Measurements from ENCODE around the gene HPCAL1. TPM values are rescaled to one million over a fixed set of nuclear protein-coding genes. Genes with fewer than 3 reads are reported as not detected.
"Not testable (repeated sequence)": the region's sequence is repeated elsewhere in the genome, so short reads cannot be mapped to it uniquely, and the experiment has no call there.

The HPCAL1 gene
- total RNA-seq, 2 experiments from 2014 or later: 100 to 105 TPM

DNA sequence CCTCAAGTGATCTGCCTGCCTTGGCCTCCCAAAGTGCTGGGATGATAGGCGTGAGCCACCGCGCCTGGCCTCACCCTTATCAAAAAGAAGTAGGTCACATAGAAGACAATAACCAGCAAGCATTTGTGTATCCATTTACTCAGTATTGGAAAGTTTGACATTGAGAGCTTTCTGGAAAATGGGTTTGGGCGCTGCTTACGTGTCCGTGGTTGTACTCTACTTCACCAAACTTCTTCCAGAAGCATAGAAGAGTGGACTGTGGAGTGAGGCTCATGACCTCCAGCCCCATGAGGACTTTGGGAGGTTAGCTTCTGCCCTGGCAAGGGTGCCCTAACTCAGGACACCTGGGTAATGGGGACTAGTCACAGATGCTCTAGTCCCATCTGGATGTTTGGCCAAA, 149.1 kb downstream of the HPCAL1 start:
- Mint-ChIP-seq H3K9me3 (no peaks in the 10 kb centered on the region), H3K36me3 (peaks cover 10% of the 10 kb centered on the region), H3K4me3 (no peak overlapping the region), H3K27me3 (no peaks in the 10 kb centered on the region), H3K27ac (no peak overlapping the region), H3K4me1 (peaks cover 29% of the 10 kb centered on the region)
- no peak for DNase-seq

DNA sequence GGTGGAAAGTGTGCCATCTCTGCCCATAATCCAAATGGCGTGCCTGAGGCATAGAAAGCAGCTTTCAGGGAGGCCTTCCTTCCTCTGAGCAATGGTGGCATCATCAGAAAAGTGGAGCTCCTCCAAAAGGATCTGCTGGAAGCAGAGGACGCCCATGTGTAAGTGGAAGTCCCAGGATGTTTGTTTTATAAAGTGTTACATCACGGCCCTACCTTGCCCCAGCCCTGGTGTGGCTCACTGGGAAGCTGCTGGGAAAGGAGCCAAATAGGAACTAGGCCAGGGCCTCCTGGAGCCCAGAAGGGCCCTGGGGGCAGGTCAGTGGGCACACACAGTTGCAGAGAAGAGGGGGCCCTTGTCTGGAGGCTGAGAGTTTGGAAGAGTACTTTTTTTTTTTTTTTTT, 149.6 kb downstream of the HPCAL1 start:
- Mint-ChIP-seq H3K36me3 (peaks cover 6% of the 10 kb centered on the region), H3K4me1 (peaks cover 27% of the 10 kb centered on the region), H3K27ac (no peak overlapping the region), H3K27me3 (no peaks in the 10 kb centered on the region), H3K9me3 (no peaks in the 10 kb centered on the region), H3K4me3 (no peak overlapping the region)
- DNase-seq: no peak

DNA sequence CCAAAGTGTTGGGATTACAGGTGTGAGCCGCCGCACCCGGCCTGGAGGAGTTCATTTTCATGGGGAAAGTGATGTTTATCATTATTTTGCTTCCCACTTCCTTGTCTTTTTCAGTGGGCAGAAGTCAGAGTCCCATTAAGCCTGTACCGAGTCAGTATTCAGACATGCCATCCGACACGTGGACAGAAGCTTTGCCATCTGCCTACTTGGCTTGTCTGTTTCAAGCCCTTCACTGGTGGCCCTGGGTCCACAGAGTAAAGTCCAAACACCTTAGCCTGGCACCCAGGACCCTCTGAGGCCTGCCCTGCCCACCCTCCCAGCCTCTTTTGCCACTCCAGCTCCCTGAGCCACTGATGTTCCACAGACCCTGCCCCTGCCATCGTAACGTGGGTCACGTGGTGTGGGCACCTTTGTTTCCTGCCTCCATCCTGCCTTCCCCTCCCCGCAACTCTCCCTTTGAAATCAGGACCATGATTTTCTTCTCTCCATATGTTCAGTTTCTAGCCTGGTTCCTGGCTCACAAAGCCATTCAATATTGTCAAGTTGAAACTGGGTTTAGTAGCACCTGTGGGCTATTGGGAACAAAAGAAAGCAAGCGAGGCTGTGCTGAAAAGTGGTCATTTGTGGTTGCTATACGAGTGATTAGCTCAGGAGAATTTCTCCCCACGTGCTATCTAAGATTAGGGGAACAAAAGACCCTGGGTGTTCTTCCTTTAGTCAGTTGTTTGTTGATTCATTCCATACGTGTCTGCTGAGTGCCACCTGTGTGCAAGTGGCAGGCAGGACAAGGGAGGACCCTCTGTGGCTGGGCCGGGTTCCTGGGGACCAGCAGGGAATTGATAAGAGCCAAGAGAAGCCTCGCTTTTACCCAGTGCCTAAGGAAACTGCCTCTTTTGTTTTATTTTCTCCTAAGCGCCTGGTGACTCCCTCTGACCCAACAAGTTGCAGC, 150.5 kb downstream of the HPCAL1 start:
- Mint-ChIP-seq H3K4me1 (peaks cover 25% of the 10 kb centered on the region), H3K9me3 (no peaks in the 10 kb centered on the region), H3K36me3 (peaks cover 3% of the 10 kb centered on the region), H3K27ac (no peak overlapping the region), H3K4me3 (no peak overlapping the region), H3K27me3 (no peaks in the 10 kb centered on the region)
- no peak for DNase-seq

DNA sequence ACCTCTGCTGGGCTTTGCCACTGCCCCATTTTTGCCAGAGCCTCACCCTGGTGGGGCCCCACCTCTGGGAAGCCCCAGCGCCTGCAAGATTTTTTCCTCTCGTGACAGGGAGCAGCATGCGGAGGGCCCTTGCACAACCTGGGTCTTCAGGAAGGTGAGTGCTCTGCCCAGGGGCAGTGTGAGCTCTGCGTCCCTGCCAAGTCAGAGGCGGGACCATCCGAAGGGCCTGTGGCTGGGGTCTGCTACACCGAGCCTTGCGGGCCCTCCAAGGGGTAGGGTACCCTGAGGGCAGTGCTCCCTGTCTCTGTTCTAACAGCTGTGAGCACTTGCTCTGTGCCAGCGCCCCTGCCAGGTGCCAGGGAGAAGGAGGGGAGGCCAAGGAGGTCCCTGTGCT, 151.2 kb downstream of the HPCAL1 start:
- Mint-ChIP-seq H3K27ac (no peak overlapping the region), H3K4me3 (no peak overlapping the region), H3K4me1 (peaks cover 25% of the 10 kb centered on the region), H3K36me3 (peaks cover 3% of the 10 kb centered on the region), H3K9me3 (no peaks in the 10 kb centered on the region), H3K27me3 (peaks cover 1% of the 10 kb centered on the region)
- no peak for DNase-seq

DNA sequence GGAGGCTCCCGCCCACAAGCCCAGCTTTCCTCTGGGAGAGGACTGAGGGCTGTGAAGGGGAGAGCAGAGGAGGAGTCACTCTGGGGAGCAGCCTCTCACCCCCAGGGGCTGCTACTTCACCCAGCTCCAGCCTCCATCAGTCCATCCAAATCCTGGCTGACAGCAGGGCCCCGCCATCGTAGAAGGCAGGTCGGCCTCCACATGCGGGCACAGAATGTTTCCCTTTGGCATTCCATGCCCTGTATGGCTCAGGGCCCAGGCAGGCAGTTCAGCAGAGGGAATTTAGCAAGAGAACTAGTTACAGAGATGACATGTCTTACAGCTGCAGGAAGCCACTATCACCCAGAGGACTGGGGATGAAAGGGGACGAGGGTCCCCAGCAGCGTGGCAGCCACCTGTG, 151.8 kb downstream of the HPCAL1 start:
- H3K4me1 Mint-ChIP-seq: peaks cover 21% of the 10 kb centered on the region
- H3K27ac Mint-ChIP-seq: no peak overlapping the region
- H3K36me3 Mint-ChIP-seq: peaks cover 2% of the 10 kb centered on the region
- peaks cover 4% of the 10 kb centered on the region for H3K27me3 Mint-ChIP-seq
- DNase-seq: no peak
- H3K4me3 Mint-ChIP-seq: no peak overlapping the region
- no peaks in the 10 kb centered on the region for H3K9me3 Mint-ChIP-seq

DNA sequence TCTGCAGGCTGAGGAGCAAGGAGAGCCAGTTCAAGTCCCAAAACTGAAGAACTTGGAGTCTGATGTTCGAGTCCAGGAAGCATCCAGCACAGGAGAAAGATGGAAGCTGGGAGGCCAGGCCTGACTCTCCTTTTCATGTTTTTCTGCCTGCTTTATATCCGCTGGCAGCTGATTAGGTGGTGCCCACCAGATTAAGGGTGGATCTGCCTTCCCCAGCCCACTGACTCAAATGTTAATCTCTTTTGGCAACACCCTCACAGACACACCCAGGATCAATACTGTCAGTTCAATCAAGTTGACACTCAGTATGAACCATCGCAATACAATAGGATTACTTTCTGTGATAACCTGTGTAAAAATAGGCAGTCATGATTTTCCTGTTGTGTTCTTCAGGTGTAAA, 154.5 kb downstream of the HPCAL1 start:
- H3K27ac Mint-ChIP-seq, H3K4me1 Mint-ChIP-seq, DNase-seq, H3K9me3 Mint-ChIP-seq, H3K4me3 Mint-ChIP-seq, H3K36me3 Mint-ChIP-seq: not testable (repeated sequence)
- H3K27me3 Mint-ChIP-seq: peaks cover 18% of the 10 kb centered on the region

DNA sequence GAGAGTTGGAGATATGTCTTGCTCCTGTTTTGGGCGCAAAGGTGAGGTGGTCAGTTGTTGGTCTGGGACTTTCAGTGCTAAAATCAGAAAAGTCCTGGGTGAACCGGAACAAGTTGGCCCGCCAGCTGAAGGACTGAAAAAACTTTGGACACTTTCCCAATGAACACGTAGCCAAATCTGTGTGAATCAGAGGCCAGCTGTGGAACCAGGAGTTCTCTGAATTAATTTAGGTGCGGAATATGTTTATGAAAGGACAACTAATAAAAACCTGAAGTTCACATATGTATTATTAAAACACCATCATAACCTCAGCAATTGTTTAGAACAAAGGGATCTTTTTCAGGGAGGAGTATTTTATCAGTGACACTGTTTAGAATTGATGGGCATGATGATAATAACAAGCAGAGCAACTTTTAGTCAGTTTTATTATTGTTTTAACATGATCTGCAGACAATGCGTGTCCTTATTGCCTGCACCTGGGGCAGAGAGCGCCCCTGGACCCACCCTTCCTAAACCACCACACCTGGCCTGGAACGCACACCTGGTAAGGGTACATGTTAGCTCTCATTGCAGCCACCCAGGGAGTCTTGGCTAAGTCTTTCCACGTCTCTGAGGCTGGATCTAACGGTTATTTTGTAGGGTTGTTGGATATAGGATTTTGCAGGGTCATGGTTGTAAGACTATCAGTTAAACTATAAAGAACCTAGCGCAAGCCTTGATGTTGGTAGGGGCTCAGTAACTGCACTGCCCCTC, 155.3 kb downstream of the HPCAL1 start:
- H3K27me3 Mint-ChIP-seq: peaks cover 18% of the 10 kb centered on the region
- H3K4me3 Mint-ChIP-seq: no peak overlapping the region
- peaks cover 2% of the 10 kb centered on the region for H3K36me3 Mint-ChIP-seq
- no peaks in the 10 kb centered on the region for H3K9me3 Mint-ChIP-seq
- peaks cover 6% of the 10 kb centered on the region for H3K4me1 Mint-ChIP-seq
- H3K27ac Mint-ChIP-seq: no peak overlapping the region
- DNase-seq: no peak

DNA sequence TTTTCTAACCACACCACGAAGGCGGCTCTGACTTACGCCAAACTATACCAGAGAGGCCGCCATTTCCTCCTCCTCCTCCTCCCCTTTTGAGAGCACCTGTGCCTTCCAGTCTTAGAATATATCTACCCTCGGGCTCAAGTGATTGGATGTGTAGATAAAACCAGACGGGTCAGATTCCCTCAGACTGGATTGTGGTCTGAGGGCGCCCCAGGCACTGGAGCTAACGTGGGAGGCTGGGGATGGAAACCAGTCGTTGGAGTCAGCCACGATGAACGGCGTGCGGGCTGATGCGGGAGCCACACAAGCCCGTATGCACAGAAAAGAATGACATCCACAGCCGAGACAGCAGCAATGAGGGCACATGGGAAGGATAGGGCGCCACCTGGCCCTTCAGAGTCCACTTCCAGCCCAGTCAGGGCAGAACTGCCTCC, 157.7 kb downstream of the HPCAL1 start:
- Mint-ChIP-seq H3K27me3 (peaks cover 18% of the 10 kb centered on the region), H3K9me3 (no peaks in the 10 kb centered on the region), H3K4me3 (no peak overlapping the region), H3K27ac (no peak overlapping the region), H3K36me3 (no peaks in the 10 kb centered on the region), H3K4me1 (peaks cover 4% of the 10 kb centered on the region)
- DNase-seq: no peak

DNA sequence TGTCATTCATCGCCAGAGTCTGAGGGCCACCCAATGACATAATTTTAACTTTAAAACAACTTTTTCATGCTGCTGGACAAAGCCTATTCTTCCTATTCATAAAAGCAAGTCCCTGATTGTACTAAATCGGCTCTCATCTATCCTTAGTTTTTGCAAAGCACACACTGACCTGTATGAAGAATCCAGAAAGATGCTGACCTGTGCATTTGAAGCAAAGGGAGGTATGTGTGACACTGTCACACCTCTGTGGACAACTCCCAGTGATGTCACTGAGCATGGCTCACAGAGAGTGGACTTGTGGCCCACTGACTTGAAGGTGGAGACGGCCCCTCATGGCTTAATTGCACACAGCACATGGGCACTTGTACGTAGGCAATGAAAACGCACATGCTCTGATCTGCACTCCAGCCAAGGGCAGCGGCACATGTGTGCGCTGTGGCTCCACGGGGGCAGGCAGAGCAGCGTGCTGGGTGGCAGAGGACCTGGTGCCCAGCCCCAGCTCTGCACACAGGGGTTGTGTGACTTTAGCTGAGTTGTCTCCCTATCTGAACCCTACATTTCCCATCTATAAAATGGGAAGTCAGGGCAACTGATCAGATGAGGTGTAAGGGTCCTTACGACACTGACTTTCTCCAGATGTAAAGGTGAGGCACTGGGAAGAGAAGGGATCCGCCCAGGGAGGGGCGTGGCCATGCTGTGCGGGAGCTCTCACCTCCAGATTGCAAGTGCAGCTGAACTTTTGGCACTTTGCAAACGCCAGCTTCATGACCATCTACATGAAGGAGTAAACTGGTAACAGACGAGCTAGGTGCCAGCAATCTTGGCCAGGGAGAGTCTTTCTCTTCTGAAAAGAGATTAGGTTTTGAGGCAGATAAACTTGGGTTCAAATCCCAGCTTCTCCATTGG, 159.7 kb downstream of the HPCAL1 start:
- Mint-ChIP-seq H3K4me1 (peaks cover 4% of the 10 kb centered on the region), H3K36me3 (no peaks in the 10 kb centered on the region), H3K27ac (no peak overlapping the region), H3K27me3 (peaks cover 18% of the 10 kb centered on the region), H3K9me3 (no peaks in the 10 kb centered on the region), H3K4me3 (no peak overlapping the region)
- DNase-seq: no peak

DNA sequence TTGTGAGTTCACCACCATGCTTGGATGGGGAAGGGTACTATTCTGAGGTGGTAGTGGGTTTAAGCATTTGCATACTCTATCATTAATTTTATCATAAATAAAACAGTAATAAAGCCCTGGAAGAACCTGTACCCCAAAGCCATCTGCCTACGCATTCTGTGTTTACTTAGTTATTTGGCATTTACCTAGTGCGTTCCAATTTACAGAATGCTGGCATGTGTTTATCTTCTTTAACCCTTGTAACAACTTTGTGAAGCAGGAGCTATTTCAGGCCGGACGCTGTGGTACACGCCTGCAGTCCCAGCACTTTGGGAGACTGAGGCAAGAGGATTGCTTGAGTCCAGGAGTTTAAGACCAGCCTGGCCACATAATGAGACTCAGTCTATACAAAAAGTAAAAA, 163.2 kb downstream of the HPCAL1 start:
- no peaks in the 10 kb centered on the region for H3K9me3 Mint-ChIP-seq
- no peaks in the 10 kb centered on the region for H3K36me3 Mint-ChIP-seq
- DNase-seq: no peak
- H3K4me3 Mint-ChIP-seq: no peak overlapping the region
- H3K27ac Mint-ChIP-seq: no peak overlapping the region
- H3K27me3 Mint-ChIP-seq: peaks cover 4% of the 10 kb centered on the region
- H3K4me1 Mint-ChIP-seq: no peaks in the 10 kb centered on the region

DNA sequence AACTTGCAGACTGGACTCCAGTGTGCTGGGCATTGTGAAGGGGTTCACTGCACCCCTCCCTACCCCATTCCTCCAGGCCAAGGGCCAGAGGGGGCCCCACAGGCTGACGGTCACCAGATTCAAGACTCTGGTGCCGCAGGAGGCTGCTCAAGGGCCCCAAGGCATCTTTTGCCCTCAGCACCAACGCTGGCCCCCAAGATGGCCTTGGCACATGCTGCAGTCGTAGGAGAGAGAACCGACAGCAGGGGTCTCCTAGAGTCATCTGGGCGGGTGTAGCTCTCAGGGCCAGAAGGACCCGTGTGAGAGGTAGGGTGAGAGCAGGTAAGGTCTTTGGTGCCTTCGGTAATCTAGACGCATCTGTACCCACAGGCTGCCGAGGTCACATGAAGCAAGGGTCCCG, 164.1 kb downstream of the HPCAL1 start:
- no peak overlapping the region for H3K4me3 Mint-ChIP-seq
- H3K27ac Mint-ChIP-seq: no peak overlapping the region
- H3K4me1 Mint-ChIP-seq: no peaks in the 10 kb centered on the region
- no peaks in the 10 kb centered on the region for H3K27me3 Mint-ChIP-seq
- DNase-seq: no peak
- no peaks in the 10 kb centered on the region for H3K9me3 Mint-ChIP-seq
- H3K36me3 Mint-ChIP-seq: no peaks in the 10 kb centered on the region

DNA sequence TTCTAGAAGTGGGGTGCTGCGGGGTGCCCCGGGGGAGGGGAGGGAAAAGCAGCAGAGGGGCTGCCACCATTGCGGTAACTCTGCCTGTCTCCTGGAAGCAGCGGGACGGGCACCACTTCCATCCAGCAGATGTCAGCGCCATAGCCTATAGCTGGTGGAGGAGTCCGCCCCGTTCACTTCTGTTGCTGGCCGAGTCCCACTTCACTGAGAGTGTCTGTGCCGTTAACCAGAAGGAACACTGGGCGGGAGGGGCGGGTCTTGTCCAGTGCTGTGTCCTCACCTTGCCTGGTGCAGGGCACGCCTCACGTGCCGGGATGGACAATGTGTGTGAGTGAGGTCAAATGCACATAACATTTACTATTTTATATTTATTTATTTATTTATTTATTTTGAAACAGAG, 164.7 kb downstream of the HPCAL1 start:
- no peak for DNase-seq
- H3K27ac Mint-ChIP-seq: no peak overlapping the region
- H3K36me3 Mint-ChIP-seq: no peaks in the 10 kb centered on the region
- no peaks in the 10 kb centered on the region for H3K27me3 Mint-ChIP-seq
- no peaks in the 10 kb centered on the region for H3K9me3 Mint-ChIP-seq
- H3K4me3 Mint-ChIP-seq: no peak overlapping the region
- H3K4me1 Mint-ChIP-seq: no peaks in the 10 kb centered on the region

DNA sequence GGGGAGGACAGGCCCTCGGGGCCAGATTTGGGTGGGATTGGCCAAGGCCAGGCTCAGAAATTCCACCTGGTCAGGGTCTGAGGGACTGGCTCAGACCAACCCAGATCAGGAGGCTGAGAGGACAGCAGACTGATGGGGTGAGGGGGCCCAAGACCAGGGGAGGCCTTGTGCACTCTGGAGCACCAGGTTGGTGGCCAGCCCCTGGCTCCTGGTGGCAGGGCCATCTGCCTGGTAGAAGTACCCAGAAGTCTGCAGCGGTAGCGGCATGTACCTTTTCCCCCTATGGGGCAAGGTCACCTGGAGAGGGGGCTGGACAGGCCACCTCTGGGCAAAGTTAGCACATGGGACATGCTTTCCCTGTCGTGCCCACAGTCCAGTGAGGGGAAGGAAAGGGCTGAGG, 166.6 kb downstream of the HPCAL1 start:
- Mint-ChIP-seq H3K27ac (no peak overlapping the region), H3K4me3 (no peak overlapping the region), H3K27me3 (no peaks in the 10 kb centered on the region), H3K4me1 (no peaks in the 10 kb centered on the region), H3K9me3 (no peaks in the 10 kb centered on the region), H3K36me3 (no peaks in the 10 kb centered on the region)
- no peak for DNase-seq

DNA sequence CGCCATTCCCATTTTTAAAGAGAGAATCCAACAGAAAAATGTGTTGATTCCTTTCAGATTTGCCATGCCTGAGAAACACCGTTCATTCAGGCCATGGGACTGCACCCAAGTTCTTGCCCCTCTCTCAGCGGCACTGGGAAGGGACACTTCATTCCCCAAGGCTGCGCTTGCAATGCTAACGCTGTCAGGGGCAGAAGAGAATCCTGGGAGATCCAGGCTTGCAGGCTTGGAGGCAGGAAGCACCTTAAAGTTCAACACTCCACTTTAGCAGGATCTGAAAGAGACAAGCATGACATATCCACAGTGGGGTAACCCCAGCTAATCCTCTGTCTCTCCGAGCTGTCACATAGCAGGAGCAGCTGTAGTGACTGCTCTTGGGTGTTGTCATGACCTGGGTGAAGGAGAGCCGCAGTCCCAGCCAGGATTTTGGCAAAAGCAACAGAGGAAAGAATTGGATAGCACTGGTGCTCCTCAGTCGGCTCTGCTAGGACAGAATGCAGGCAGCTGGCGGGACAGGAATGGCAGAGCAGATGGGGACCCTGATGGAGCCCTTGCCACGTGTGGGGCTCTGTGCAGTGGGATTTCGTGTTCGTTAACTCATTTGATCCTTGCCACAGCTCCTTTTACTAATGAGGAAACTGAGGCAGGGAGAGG, 167.4 kb downstream of the HPCAL1 start:
- H3K9me3 Mint-ChIP-seq: no peaks in the 10 kb centered on the region
- H3K27me3 Mint-ChIP-seq: no peaks in the 10 kb centered on the region
- no peaks in the 10 kb centered on the region for H3K36me3 Mint-ChIP-seq
- H3K4me1 Mint-ChIP-seq: no peaks in the 10 kb centered on the region
- DNase-seq: no peak
- no peak overlapping the region for H3K4me3 Mint-ChIP-seq
- no peak overlapping the region for H3K27ac Mint-ChIP-seq

Measured in activated naive CD8-positive, alpha-beta T cell treated with anti-CD3 and anti-CD28 coated beads for 36 hours (primary cell).